H9 (cell line): ENCODE data around the gene MTLN. TPM values are rescaled to one million over a fixed set of nuclear protein-coding genes. Genes with fewer than 3 reads are reported as not detected.

ENCODE experiments used
- DNase-seq: peaks from one replicate; pipeline ENCODE4 v3.0.0-alpha.2; 2017
- H2AFZ ChIP-seq: one replicate; pipeline ENCODE4 v1.6.1; 2013; ENCODE audit warnings: mild to moderate bottlenecking, low read length, control low read depth, moderate library complexity
- H2AK5ac ChIP-seq: 2 replicates; pipeline ENCODE4 v1.6.1; 2013; ENCODE audit warnings: low read length, control low read depth, mixed read lengths; ENCODE audit not compliant: insufficient read length
- H2BK120ac ChIP-seq: one replicate; pipeline ENCODE4 v1.6.1; 2013; ENCODE audit warnings: low read depth, mild to moderate bottlenecking, low read length, control low read depth, inconsistent platforms; ENCODE audit not compliant: poor library complexity, severe bottlenecking
- H2BK12ac ChIP-seq: 2 replicates; pipeline ENCODE4 v1.6.1; 2013; ENCODE audit warnings: low read length, control low read depth, mixed read lengths, low read depth; ENCODE audit not compliant: insufficient read length
- H2BK15ac ChIP-seq: 2 replicates; pipeline ENCODE4 v1.6.1; 2013; ENCODE audit warnings: low read depth, low read length, control low read depth
- H2BK20ac ChIP-seq: one replicate; pipeline ENCODE4 v1.6.1; 2013; ENCODE audit warnings: low read depth, mild to moderate bottlenecking, low read length, control low read depth, inconsistent platforms; ENCODE audit not compliant: poor library complexity, severe bottlenecking
- H2BK5ac ChIP-seq: 2 replicates; pipeline ENCODE4 v1.6.1; 2013; ENCODE audit warnings: low read length, control low read depth, mixed read lengths; ENCODE audit not compliant: insufficient read length
- H3K14ac ChIP-seq: 2 replicates; pipeline ENCODE4 v1.6.1; 2013; ENCODE audit warnings: low read length, control low read depth; ENCODE audit not compliant: insufficient read depth
- H3K18ac ChIP-seq: 2 replicates; pipeline ENCODE4 v1.6.1; 2013; ENCODE audit warnings: low read depth, mild to moderate bottlenecking, mixed read lengths, low read length, control low read depth; ENCODE audit not compliant: insufficient read length
- H3K23ac ChIP-seq: 2 replicates; pipeline ENCODE4 v1.6.1; 2013; ENCODE audit warnings: low read length, control low read depth, mixed read lengths, low read depth; ENCODE audit not compliant: insufficient read length
- H3K23me2 ChIP-seq: 2 replicates; pipeline ENCODE4 v1.6.1; 2013; ENCODE audit warnings: low read depth, mild to moderate bottlenecking, mixed read lengths, low read length, control low read depth; ENCODE audit not compliant: insufficient read length, poor library complexity, severe bottlenecking
- H3K27ac ChIP-seq: 2 replicates; pipeline ENCODE4 v1.5.1; 2013; ENCODE audit warnings: low read length, control low read depth, mixed read lengths, low read depth; ENCODE audit not compliant: insufficient read length
- H3K27me3 ChIP-seq: 2 replicates; pipeline ENCODE4 v1.6.1; 2013; ENCODE audit warnings: low read length, control low read depth, inconsistent platforms; ENCODE audit not compliant: insufficient read depth
- H3K4ac ChIP-seq: 2 replicates; pipeline ENCODE4 v1.6.1; 2013; ENCODE audit warnings: low read depth, mild to moderate bottlenecking, control low read depth, inconsistent platforms, low read length, moderate library complexity
- H3K4me1 ChIP-seq: 2 replicates; pipeline ENCODE4 v1.6.1; 2013; ENCODE audit warnings: low read length, control low read depth, inconsistent platforms; ENCODE audit not compliant: insufficient read depth
- H3K4me2 ChIP-seq: 2 replicates; pipeline ENCODE4 v1.6.1; 2013; ENCODE audit warnings: low read length, control low read depth, mixed read lengths; ENCODE audit not compliant: insufficient read length, insufficient read depth
- H3K56ac ChIP-seq: 2 replicates; pipeline ENCODE4 v1.6.1; 2013; ENCODE audit warnings: low read depth, mild to moderate bottlenecking, mixed read lengths, low read length, control low read depth; ENCODE audit not compliant: insufficient read length
- H3K79me1 ChIP-seq: 2 replicates; pipeline ENCODE4 v1.6.1; 2013; ENCODE audit warnings: low read depth, mild to moderate bottlenecking, moderate library complexity, low read length, control low read depth, inconsistent platforms; ENCODE audit not compliant: insufficient read depth, poor library complexity, severe bottlenecking
- H3K79me2 ChIP-seq: 2 replicates; pipeline ENCODE4 v1.6.1; 2013; ENCODE audit warnings: low read length, control low read depth, inconsistent platforms; ENCODE audit not compliant: insufficient read depth
- H3K9ac ChIP-seq: 2 replicates; pipeline ENCODE4 v1.6.1; 2013; ENCODE audit warnings: low read length, control low read depth, mixed read lengths; ENCODE audit not compliant: insufficient read length; ENCODE audit errors: extremely low read depth
- H3K9me3 ChIP-seq: one replicate; pipeline ENCODE4 v1.6.1; 2013; ENCODE audit warnings: low read depth, low read length, inconsistent platforms; ENCODE audit not compliant: control insufficient read depth
- H3T11ph ChIP-seq: one replicate; pipeline ENCODE4 v1.6.1; 2013; ENCODE audit warnings: mild to moderate bottlenecking, low read length, control low read depth, inconsistent platforms
- H4K20me1 ChIP-seq: one replicate; pipeline ENCODE4 v1.6.1; 2013; ENCODE audit not compliant: control insufficient read depth, insufficient read length, insufficient read depth
- H4K5ac ChIP-seq: 2 replicates; pipeline ENCODE4 v1.6.1; 2013; ENCODE audit warnings: low read depth, mild to moderate bottlenecking, mixed read lengths, low read length, control low read depth; ENCODE audit not compliant: insufficient read length
- H4K8ac ChIP-seq: replicated peaks from 2 replicates; pipeline ENCODE4 v1.6.1; 2013; ENCODE audit warnings: low read length, control low read depth, mixed read lengths, low read depth; ENCODE audit not compliant: insufficient read length
- H4K91ac ChIP-seq: 2 replicates; pipeline ENCODE4 v1.6.1; 2013; ENCODE audit warnings: low read depth, mild to moderate bottlenecking, moderate library complexity, mixed read lengths, low read length, control low read depth; ENCODE audit not compliant: insufficient read length
- H3K27ac Mint-ChIP-seq, 3 experiments: 2 replicates in 2 of 3; 3 replicates in 1 of 3; pipeline ENCODE4 v1.8.0; 2020 to 2021; ENCODE audit warnings: mixed read lengths in 3 of 3, mild to moderate bottlenecking in 1 of 3, moderate library complexity in 1 of 3
- H3K27me3 Mint-ChIP-seq: 2 replicates; pipeline ENCODE4 v1.8.0; 2021; ENCODE audit warnings: low read depth, mild to moderate bottlenecking, moderate library complexity, mixed read lengths
- H3K36me3 Mint-ChIP-seq, 3 experiments: 2 replicates in 2 of 3; 3 replicates in 1 of 3; pipeline ENCODE4 v1.8.0; 2020 to 2021; ENCODE audit warnings: low read depth in 3 of 3, mixed read lengths in 3 of 3; ENCODE audit not compliant: insufficient read depth in 1 of 3
- H3K4me1 Mint-ChIP-seq, 2 experiments: 2 replicates each; pipeline ENCODE4 v1.8.0; 2020; ENCODE audit warnings: mixed read lengths in 2 of 2
- H3K4me3 Mint-ChIP-seq, 2 experiments: 2 replicates in 1 of 2; 3 replicates in 1 of 2; pipeline ENCODE4 v1.8.0; 2020 to 2021; ENCODE audit warnings: mild to moderate bottlenecking in 2 of 2, mixed read lengths in 2 of 2, moderate library complexity in 1 of 2
- H3K9me3 Mint-ChIP-seq, 2 experiments: 2 replicates in 1 of 2; 3 replicates in 1 of 2; pipeline ENCODE4 v1.8.0; 2020; ENCODE audit warnings: mild to moderate bottlenecking in 2 of 2, mixed read lengths in 2 of 2, moderate library complexity in 1 of 2
- WGBS: extraction: QIAGEN DNeasy Blood & Tissue Kit; methylation state at CpG from one replicate; pipeline ENCODE4 v1.1.7; 2013; ENCODE audit warnings: missing lambda C conversion rate, low lambda C conversion rate, mixed read lengths; ENCODE audit not compliant: insufficient read length; ENCODE audit errors: extremely low coverage; 5-methylcytosine and 5-hydroxymethylcytosine counted together
- total RNA-seq: library from RNA; stranded (reverse); gene quantifications from 2 replicates; pipeline ENCODE4 v1.2.1, GENCODE V29; 2021
- TF ChIP-seq, protein P1 (sequence below): fragments of 200-600 bp; sonication (generic); conservative IDR thresholded peaks from 3 replicates; pipeline ENCODE4 v1.8.0; 2021; ENCODE audit warnings: antibody characterized with exemption, mild to moderate bottlenecking

MTLN gene
- total RNA-seq, 1 experiment from 2014 or later, result 16.3 TPM

DNA sequence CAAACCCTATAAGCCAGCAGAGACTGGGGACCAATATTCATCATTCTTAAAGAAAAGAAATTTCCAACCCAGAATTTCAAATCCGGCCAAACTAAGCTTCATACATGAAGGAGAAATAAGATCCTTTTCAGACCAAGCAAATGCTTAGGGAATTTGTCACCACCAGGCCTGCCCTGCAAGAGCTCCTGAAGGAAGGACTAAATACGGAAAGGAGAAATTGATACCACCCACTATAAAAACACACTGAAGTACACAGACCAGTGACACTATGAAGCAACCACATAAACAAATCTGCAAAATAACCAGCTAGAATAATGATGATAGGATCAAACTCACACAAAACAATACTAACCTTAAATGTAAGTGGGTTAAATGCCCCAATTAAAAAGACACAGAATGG lies 29.9 kb downstream of the MTLN start:
- Histone ChIP-seq H3K79me1 (no peaks in the 10 kb centered on the region), H4K8ac (no peak overlapping the region), H3K56ac (no peak overlapping the region), H3K18ac (no peak overlapping the region), H2BK20ac (no peak overlapping the region), H3K23me2 (no peaks in the 10 kb centered on the region), H2AFZ (no peak overlapping the region), H3K4me2 (no peak overlapping the region), H3K79me2 (no peaks in the 10 kb centered on the region), H2BK120ac (no peak overlapping the region), H3K27ac (no peak overlapping the region), H3K4ac (no peak overlapping the region), H2BK12ac (no peak overlapping the region), H2BK15ac (no peak overlapping the region), H2BK5ac (no peak overlapping the region), H4K91ac (no peak overlapping the region), H3T11ph (no peak overlapping the region), H4K20me1 (no peaks in the 10 kb centered on the region), H3K27me3 (no peaks in the 10 kb centered on the region), H3K9me3 (peaks cover 17% of the 10 kb centered on the region), H3K23ac (no peak overlapping the region), H3K14ac (no peak overlapping the region), H2AK5ac (no peak overlapping the region), H4K5ac (no peak overlapping the region), H3K4me1 (no peaks in the 10 kb centered on the region), H3K9ac (no peak overlapping the region)
- Mint-ChIP-seq H3K27me3 (peaks cover 8% of the 10 kb centered on the region), H3K4me1 (no peaks in the 10 kb centered on the region), H3K36me3 (peaks cover 22 to 27% (median 24%) of the 10 kb centered on the region in 3 experiments), H3K4me3 (no peak overlapping the region), H3K9me3 (peaks cover 36 to 52% of the 10 kb centered on the region in 2 experiments), H3K27ac (no peak overlapping the region)
- no CpG with 5 or more reads among the region's 2 CpGs for WGBS
- DNase-seq, result no peak
- TF ChIP-seq, protein P1, sequence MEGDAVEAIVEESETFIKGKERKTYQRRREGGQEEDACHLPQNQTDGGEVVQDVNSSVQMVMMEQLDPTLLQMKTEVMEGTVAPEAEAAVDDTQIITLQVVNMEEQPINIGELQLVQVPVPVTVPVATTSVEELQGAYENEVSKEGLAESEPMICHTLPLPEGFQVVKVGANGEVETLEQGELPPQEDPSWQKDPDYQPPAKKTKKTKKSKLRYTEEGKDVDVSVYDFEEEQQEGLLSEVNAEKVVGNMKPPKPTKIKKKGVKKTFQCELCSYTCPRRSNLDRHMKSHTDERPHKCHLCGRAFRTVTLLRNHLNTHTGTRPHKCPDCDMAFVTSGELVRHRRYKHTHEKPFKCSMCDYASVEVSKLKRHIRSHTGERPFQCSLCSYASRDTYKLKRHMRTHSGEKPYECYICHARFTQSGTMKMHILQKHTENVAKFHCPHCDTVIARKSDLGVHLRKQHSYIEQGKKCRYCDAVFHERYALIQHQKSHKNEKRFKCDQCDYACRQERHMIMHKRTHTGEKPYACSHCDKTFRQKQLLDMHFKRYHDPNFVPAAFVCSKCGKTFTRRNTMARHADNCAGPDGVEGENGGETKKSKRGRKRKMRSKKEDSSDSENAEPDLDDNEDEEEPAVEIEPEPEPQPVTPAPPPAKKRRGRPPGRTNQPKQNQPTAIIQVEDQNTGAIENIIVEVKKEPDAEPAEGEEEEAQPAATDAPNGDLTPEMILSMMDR, result no peak
